ENCODE measurements around the gene GPR173.

- TF ChIP-seq, protein P1, sequence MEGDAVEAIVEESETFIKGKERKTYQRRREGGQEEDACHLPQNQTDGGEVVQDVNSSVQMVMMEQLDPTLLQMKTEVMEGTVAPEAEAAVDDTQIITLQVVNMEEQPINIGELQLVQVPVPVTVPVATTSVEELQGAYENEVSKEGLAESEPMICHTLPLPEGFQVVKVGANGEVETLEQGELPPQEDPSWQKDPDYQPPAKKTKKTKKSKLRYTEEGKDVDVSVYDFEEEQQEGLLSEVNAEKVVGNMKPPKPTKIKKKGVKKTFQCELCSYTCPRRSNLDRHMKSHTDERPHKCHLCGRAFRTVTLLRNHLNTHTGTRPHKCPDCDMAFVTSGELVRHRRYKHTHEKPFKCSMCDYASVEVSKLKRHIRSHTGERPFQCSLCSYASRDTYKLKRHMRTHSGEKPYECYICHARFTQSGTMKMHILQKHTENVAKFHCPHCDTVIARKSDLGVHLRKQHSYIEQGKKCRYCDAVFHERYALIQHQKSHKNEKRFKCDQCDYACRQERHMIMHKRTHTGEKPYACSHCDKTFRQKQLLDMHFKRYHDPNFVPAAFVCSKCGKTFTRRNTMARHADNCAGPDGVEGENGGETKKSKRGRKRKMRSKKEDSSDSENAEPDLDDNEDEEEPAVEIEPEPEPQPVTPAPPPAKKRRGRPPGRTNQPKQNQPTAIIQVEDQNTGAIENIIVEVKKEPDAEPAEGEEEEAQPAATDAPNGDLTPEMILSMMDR (IDR thresholded peaks at IDR 0.05), result no peak
- no peak for TF ChIP-seq POLR2A (IDR thresholded peaks at IDR 0.05)
Measured at GRCh38 chrX:53094582-53094905, 46.0 kb downstream of the GPR173 start.
